NCI-H1105 treated with DMSO at 0.1 percent for 48 hours (cell line): ENCODE measurements around the gene ASRGL1.
A peak's percentile ranks its signal among the peaks of the same experiment; 100 is the strongest.

Source experiments
- DNase-seq: peaks from one replicate; lab custom pipeline; 2025; lab: John Stamatoyannopoulos, UW

ASRGL1 gene

DNA sequence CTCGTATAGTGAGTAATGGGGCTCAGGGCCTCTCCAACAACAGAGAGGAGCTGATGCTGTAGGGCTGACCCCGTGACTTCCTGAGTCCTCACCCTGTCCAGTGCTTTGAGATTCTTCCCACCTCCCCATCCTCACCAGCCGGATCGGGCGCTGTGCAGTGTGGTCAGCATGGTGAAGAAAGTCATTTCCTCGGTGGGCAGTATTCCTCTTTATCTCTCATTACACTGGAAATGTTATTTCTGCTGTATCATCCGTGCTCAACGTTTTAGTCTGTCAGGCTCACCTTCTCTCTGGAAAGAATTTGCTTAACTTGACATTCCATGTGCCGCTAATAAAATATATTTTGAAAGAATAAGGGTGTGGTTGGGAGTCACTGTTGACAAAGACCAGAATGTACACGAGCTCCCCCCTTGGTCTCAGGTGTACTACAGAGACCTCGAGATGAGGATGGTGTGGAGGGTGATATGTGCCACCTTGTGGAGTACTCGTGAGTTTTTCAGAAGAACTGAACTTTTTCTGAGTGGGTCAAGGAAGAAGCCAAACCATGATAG, 55.9 kb downstream of the ASRGL1 start:
- DNase-seq: no peak

GRCh38 chr11:62393735-62394134, 56.5 kb downstream of the ASRGL1 start:
- no peak for DNase-seq

DNA sequence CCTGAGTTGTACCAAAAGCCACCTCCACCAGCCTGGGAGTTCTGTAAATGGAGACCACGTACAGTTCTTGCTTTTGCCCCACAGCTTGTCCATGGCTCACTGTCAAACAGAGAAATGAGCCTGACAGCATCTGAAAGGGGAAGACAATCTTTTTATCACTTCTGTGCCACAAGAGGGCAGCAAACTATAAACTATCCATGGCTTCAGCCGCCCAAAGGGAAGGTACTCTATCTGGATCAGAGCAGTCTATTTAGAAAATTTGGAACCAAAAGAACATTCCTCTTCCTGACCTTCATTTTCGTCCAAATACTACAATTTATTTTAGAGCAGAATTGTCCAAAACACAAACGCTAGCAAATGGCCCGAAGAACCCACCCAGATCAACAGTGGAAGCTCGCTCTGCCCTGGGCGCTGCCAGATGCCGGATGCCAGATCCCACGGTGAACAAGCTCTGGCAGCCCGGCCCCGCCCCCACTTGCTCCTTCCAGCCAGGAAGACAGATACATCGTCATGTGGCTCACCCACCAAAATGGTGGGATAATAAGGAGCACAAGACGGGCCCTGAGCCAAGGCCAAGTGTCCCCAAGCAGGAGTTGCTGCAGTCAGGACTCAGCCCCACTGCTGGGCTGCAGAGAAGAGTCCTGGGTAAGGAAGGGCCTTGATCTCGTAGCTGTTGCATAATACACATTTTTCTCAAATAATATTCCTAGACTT, 57.7 kb downstream of the ASRGL1 start:
- DNase-seq: peak; percentile 90

GRCh38 chr11:62395885-62396551, 58.8 kb downstream of the ASRGL1 start:
- DNase-seq: no peak

DNA sequence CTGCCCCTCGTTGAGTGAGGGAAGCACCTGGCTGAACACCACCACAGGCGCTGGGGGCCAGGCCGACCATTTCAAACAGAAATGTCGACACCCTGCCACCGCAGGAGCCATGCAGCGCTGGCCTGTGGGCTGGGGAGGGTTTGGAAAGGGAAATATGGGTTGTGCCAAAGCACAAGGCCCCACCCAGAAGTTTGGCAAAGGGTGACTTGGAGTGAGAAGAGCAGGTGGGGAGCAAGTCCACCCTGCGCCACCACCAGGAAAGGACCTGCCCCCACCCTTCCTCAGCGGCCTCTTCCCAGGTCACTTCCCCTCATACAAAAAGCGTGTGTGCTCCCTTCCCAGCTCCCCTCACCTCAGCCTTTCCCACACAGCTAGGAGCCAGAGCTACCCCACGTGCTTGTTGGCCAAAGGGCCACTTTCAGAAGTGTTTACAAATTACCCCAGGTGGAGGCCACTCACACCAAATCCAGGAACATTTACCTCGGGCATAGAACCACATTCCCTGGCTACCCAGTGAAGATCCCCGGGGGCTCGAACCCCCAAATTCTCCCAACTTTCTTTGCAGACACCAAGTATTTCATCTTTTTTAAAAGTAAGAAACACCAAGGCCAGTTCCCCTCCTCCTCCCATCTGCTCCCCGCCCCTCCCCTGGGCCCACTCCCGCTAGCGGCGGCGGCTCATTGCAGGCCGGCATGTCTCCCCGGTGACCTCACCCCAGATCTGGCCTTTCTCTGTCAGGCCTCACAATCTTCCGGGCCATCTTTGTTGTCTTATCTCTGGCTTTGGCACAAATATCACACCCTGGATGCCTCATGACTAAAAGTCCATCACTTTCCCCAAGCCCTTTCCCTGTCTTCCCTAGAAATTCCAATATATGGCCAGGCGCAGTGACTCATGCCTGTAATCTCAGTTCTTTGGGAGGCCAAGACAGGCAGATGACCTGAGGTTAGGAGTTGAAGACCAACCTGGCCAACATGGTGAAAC, 61.1 kb downstream of the ASRGL1 start:
- no peak for DNase-seq

GRCh38 chr11:62399172-62399877, 62.1 kb downstream of the ASRGL1 start:
- DNase-seq: no peak

GRCh38 chr11:62399878-62400266, 62.6 kb downstream of the ASRGL1 start:
- no peak for DNase-seq

DNA sequence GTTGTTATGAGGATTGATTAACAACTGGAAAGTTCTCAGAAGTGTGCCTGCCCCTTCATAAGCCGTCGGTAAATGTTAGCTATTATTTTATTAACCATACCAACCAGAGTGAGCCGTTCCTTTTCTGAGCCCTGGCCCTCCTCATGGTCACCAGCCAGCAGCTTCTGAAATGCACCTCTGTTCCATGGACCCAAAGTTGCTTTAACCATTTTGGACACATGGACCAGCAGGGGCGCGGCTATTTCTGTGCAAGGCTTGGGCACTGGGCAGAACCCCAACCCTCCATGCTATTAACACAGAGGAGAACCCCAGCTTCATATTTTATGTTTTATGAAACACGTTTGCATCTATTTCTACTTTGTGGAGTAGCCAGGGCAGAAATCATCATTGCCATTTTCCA, 63.0 kb downstream of the ASRGL1 start:
- no peak for DNase-seq

GRCh38 chr11:62400760-62401159, 63.5 kb downstream of the ASRGL1 start:
- no peak for DNase-seq

- DNase-seq: no peak
These were observed 64.1 kb downstream of the ASRGL1 start for GRCh38 chr11:62401356-62401755.

GRCh38 chr11:62401811-62402210, 64.6 kb downstream of the ASRGL1 start:
- no peak for DNase-seq

- DNase-seq: no peak
These were observed 65.1 kb downstream of the ASRGL1 start for GRCh38 chr11:62402226-62402959.

GRCh38 chr11:62402960-62403730, 65.9 kb downstream of the ASRGL1 start:
- no peak for DNase-seq

DNA sequence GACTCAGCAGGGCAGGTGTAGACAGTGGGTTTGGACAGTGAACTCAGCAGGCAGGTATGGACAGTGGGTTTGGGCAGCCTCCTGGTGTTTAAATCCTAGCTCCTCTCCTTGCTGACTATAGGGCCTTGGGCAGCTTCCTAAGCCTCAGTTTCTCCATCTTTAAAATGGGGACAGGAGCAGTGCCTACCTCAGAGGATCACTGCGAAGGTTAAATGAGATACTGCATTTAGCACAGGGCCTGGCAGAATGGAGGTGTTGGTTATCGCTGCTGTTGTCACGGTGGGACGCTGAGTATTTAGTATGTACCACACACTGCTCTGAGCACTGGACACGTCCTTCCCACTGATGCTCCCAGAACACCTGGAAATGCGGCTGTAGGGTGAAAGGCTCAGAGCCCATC, 67.2 kb downstream of the ASRGL1 start:
- no peak for DNase-seq

- no peak for DNase-seq
These were observed 67.7 kb downstream of the ASRGL1 start for GRCh38 chr11:62404901-62405300.

DNA sequence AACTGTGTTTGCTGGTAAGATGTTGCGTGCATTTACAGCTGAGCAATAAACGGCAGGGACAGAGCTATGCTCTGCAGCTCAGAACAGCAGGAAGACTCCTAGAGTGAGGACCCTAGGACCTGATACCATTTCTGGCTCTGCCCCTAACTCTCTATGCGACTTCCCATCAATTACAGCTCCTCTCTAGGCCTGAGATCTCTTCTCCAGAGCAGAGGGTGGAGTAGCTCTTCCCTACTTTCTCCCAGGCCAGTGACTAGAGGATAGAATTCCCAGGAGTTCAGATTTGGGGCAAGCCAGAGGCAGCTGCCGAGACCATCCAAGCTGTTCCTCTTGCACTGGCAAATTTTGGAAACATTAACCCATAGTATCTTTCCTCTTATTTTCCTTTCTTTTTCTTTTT, 68.8 kb downstream of the ASRGL1 start:
- no peak for DNase-seq

DNA sequence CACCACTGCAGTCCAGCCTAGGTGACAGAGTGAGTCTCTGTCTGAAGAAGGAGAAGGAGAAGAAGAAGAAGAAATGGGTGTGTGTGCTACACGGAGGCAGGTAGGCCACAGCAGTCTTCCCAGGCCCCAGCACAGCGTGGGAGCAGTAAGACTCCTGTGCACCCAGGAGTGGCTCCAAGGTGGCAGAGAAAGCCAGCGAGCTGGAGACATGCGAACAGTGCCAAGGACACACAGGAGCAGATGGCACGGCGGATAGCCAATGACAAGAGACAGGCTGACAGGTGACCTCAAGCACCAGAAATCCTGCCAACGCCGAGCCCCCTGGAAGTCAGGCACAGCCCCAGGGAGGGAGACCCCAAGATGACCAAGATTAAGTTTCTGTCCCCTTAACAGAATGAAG, 72.6 kb downstream of the ASRGL1 start:
- no peak for DNase-seq

- DNase-seq: no peak
These were observed 73.7 kb downstream of the ASRGL1 start for GRCh38 chr11:62410972-62411371.

GRCh38 chr11:62411524-62411923, 74.3 kb downstream of the ASRGL1 start:
- no peak for DNase-seq

DNA sequence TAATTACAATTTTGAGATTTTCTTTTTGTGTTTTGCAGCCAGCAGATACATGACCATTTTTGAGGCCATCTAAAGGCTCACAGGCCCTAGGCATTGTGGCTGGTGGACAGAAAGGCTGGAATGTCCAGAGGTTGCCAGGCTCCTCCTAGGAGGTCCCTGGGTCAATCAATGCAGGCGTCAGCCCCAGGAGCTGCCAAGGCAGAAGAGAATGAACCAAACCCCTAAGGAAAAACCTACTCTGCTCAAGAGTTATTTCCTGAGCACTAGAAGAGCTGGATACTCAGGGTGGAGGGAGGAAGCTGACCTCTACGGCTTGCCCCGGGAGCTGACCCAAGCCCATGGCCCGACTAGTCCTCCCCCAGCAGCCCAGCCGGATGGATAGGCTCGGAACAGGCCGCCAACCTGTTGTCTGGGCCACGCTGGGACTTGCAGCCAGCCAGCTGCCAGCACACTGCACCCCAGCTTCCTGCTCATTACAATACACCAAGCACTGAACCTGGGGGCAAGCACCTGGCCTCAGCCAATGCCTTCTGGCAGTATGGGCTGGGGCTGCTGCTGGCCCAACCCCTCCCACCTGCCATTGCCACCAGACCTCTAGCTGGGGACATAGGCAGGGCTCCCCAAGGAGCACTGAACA, 75.9 kb downstream of the ASRGL1 start:
- no peak for DNase-seq
